Body of pancreas (tissue), 4 donors: ENCODE measurements around the gene VPS39. TPM values are rescaled to one million over a fixed set of nuclear protein-coding genes. Genes with fewer than 3 reads are reported as not detected.
"Not testable (repeated sequence)": the region's sequence is repeated elsewhere in the genome, so short reads cannot be mapped to it uniquely, and the experiment has no call there.

Experiments used
- ATAC-seq: fragments of 150-250 bp; one replicate; pipeline ENCODE4 v1.9.1; 2016
- DNase-seq, 4 donors: peaks; one replicate each; pipeline ENCODE4 v3.0.0-alpha.2; 2019
- H3K27ac ChIP-seq, 4 donors: fragments of 200-600 bp; sonication (generic); 1 replicate in 3 of 4; 2 replicates in 1 of 4; pipeline versions ENCODE4 v1.5.1 to v1.6.1; 2016 to 2019; ENCODE audit warnings: mild to moderate bottlenecking in 1 of 4, mixed read lengths in 1 of 4, moderate library complexity in 1 of 4
- H3K27me3 ChIP-seq, 2 donors: fragments of 200-600 bp; sonication (generic); one replicate each; pipeline ENCODE4 v1.6.0; 2016; ENCODE audit warnings: mild to moderate bottlenecking in 1 of 2
- H3K36me3 ChIP-seq, 2 donors: fragments of 200-600 bp; sonication (generic); replicated peaks in 1 of 2; 2 replicates each; pipeline ENCODE4 v1.5.1; 2016; ENCODE audit warnings: low read depth in 2 of 2; ENCODE audit not compliant: insufficient read depth in 1 of 2
- H3K4me1 ChIP-seq: fragments of 200-600 bp; sonication (generic); one replicate; pipeline ENCODE4 v1.6.0; 2016
- H3K4me3 ChIP-seq, 2 donors: fragments of 200-600 bp; sonication (generic); 1 replicate in 1 of 2; 2 replicates in 1 of 2; pipeline ENCODE4 v1.5.1; 2016 to 2019
- H3K9me3 ChIP-seq, 3 donors: fragments of 200-600 bp; sonication (generic); 1 replicate in 2 of 3; 2 replicates in 1 of 3; pipeline ENCODE4 v1.5.1; 2016
- POLR2A ChIP-seq, 3 donors: fragments of 450-650 bp; IDR thresholded peaks; one replicate each; pipeline ENCODE4 v1.6.1; 2016; ENCODE audit warnings: antibody characterized with exemption in 3 of 3, mild to moderate bottlenecking in 2 of 3
- WGBS, 2 donors: methylation state at CpG; one replicate each; pipeline ENCODE4 v1.1.5; 2017; 5-methylcytosine and 5-hydroxymethylcytosine counted together
- intact Hi-C: fragments of 100-400 bp; cut with DNase I; formaldehyde crosslinking; loops from one replicate; pipeline ENCODE4 v1.15.1; 2023
- total RNA-seq, 2 donors: library from RNA; depleted of rRNA; stranded (reverse); fragments of >200 nt; gene quantifications; one replicate each; pipeline ENCODE4 v1.1.0, GENCODE V29; 2016
- TF ChIP-seq, protein P1 (sequence below), 7 experiments: fragments of 450-650 bp in 4 of 7; fragments of 200-600 bp in 3 of 7; sonication (generic) in 3 of 7; IDR thresholded peaks; one replicate each; pipeline ENCODE4 v1.5.1; 2016 to 2019; ENCODE audit warnings: antibody characterized with exemption in 7 of 7

Gene VPS39
- total RNA-seq, 2 donors from 2014 or later: 48.5 to 133 TPM

DNA sequence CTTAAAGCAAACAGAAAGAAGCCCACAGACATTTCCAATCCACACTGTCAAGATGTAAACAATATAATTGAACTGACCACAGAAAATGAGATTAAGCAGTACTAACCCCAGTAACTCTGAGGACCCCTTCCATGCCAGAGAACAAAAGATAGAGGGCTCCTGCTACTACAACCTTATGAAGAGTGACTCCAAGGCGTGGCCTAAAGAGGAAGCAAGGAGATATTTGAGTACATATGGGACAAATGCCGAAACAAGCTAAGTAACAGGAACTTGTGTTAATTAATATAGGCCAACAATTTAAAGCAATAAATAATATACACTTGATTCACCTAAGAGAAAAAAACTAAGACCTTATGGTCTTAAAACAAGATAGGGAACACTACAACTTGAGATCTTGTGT lies 25.0 kb upstream of the VPS39 start:
- ATAC-seq (no peak), DNase-seq (no peak)
- Histone ChIP-seq H3K27me3 (no peaks in the 10 kb centered on the region), H3K36me3 (peaks cover 0 to 10% of the 10 kb centered on the region in 2 donors), H3K9me3 (no peaks in the 10 kb centered on the region), H3K4me3 (no peak overlapping the region), H3K4me1 (no peaks in the 10 kb centered on the region), H3K27ac (no peak overlapping the region)
- intact Hi-C loops: no loop called here
- 85 to 94% methylated on average over 2 of the region's 2 CpGs for WGBS, 2 donors
- TF ChIP-seq, protein P1, sequence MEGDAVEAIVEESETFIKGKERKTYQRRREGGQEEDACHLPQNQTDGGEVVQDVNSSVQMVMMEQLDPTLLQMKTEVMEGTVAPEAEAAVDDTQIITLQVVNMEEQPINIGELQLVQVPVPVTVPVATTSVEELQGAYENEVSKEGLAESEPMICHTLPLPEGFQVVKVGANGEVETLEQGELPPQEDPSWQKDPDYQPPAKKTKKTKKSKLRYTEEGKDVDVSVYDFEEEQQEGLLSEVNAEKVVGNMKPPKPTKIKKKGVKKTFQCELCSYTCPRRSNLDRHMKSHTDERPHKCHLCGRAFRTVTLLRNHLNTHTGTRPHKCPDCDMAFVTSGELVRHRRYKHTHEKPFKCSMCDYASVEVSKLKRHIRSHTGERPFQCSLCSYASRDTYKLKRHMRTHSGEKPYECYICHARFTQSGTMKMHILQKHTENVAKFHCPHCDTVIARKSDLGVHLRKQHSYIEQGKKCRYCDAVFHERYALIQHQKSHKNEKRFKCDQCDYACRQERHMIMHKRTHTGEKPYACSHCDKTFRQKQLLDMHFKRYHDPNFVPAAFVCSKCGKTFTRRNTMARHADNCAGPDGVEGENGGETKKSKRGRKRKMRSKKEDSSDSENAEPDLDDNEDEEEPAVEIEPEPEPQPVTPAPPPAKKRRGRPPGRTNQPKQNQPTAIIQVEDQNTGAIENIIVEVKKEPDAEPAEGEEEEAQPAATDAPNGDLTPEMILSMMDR (IDR thresholded peaks at IDR 0.05): no peak
- no peak for TF ChIP-seq POLR2A (IDR thresholded peaks at IDR 0.05)

DNA sequence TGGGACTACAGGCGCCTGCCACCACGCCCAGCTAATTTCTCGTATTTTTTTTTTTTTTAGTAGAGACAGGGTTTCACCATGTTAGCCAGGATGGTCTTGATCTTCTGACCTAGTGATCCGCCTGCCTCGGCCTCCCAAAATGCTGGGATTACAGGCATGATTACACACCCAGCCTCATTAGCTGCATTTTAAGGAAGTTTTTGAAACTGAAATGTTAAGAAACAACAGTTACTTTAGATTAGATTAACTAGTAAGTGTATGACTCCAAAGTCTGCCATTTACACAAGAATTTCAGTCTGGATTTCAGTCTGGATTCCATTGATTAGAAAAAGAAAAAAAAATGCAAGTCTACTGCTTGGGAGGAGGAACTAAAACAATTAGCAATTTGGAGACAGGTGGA lies 24.5 kb upstream of the VPS39 start:
- no peak overlapping the region for H3K27ac ChIP-seq
- no peaks in the 10 kb centered on the region for H3K27me3 ChIP-seq
- peaks cover 0 to 12% of the 10 kb centered on the region in 2 donors for H3K36me3 ChIP-seq
- WGBS, 2 donors: 76 to 79% methylated on average over 5 of the region's 5 CpGs
- H3K4me1 ChIP-seq: no peaks in the 10 kb centered on the region
- ATAC-seq (no peak), DNase-seq (no peak)
- no peaks in the 10 kb centered on the region for H3K9me3 ChIP-seq
- no peak overlapping the region for H3K4me3 ChIP-seq
- TF ChIP-seq, protein P1 (IDR thresholded peaks at IDR 0.05): no peak
- TF ChIP-seq POLR2A (IDR thresholded peaks at IDR 0.05): no peak
- intact Hi-C loops: no loop called here

DNA sequence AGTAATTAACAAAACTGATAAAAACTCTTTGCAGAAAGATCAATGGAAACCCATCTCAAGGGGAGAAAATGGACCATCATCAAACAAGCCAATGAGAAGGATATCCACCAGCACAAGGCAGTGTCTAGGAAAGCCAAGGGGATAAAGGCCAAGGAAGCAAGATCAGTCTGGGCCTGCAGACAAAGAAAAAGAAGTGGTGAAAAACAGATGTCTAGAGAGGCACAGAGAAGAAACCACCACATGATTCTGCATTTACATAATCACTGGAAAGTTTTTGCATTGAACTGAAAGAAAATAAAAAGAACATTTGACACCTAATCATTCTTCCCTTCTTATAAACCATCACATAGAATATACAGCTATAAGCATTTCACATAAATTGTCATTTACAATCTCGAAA lies 23.0 kb upstream of the VPS39 start:
- Histone ChIP-seq H3K4me3 (no peak overlapping the region), H3K4me1 (no peaks in the 10 kb centered on the region), H3K9me3 (no peaks in the 10 kb centered on the region), H3K27ac (no peak overlapping the region), H3K27me3 (no peaks in the 10 kb centered on the region), H3K36me3 (peaks cover 0 to 14% of the 10 kb centered on the region in 2 donors)
- WGBS, 2 donors: 95 to 97% methylated on average over 1 of the region's 1 CpG
- no peak for DNase-seq
- ATAC-seq: no peak
- intact Hi-C loops: no loop called here
- no peak for TF ChIP-seq POLR2A (IDR thresholded peaks at IDR 0.05)
- TF ChIP-seq, protein P1 (IDR thresholded peaks at IDR 0.05): no peak

DNA sequence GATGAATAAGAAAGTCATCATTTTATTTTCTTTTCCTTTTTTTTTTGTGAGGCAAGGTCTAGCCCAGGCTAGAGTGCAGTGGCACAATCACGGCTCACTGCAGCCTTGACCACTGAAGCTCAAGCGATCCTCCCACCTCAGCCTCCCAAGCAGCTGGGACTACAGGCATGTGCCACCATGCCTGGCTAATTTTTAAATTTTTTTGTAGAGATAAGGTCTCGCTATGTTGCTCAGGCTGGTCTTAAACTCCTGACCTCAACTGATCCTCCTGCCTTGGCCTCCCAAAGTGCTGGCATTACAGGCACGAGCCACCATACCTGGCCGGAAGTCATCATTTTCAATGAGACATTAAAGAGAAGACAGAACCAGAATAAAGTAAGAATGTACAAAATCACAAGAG lies 20.9 kb upstream of the VPS39 start:
- H3K27me3 ChIP-seq, H3K4me1 ChIP-seq, intact Hi-C loops, H3K4me3 ChIP-seq, H3K9me3 ChIP-seq, DNase-seq, ATAC-seq, H3K27ac ChIP-seq: not testable (repeated sequence)
- WGBS, 2 donors: 95 to 97% methylated on average over 5 of the region's 5 CpGs
- H3K36me3 ChIP-seq: peaks cover 0 to 23% of the 10 kb centered on the region in 2 donors

DNA sequence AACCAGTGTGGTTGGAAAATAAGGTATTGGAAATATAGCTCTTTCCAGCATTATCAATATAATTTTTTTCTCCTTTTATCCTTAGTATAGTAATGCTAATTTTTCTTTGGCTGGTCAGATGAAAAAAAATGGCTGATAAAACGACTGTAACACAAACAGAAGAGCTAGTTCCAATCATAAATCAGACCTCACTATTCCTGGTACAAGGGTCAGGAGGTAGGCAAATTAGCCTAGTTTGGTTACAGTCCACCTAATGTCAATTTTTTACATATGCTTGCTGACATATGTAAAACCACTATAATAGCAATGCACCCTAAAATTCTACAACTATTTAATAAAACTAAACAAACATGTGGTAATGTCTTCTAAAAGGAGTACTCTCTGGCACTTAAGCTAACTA lies 19.9 kb upstream of the VPS39 start:
- no peak for ATAC-seq
- 14 to 26% methylated on average over 1 of the region's 1 CpG for WGBS, 2 donors
- Histone ChIP-seq H3K27ac (no peak overlapping the region), H3K4me3 (no peak overlapping the region), H3K36me3 (peaks cover 0 to 23% of the 10 kb centered on the region in 2 donors), H3K9me3 (no peaks in the 10 kb centered on the region), H3K27me3 (no peaks in the 10 kb centered on the region), H3K4me1 (no peaks in the 10 kb centered on the region)
- no peak for DNase-seq
- no peak for TF ChIP-seq POLR2A (IDR thresholded peaks at IDR 0.05)
- intact Hi-C loops: no loop called here

DNA sequence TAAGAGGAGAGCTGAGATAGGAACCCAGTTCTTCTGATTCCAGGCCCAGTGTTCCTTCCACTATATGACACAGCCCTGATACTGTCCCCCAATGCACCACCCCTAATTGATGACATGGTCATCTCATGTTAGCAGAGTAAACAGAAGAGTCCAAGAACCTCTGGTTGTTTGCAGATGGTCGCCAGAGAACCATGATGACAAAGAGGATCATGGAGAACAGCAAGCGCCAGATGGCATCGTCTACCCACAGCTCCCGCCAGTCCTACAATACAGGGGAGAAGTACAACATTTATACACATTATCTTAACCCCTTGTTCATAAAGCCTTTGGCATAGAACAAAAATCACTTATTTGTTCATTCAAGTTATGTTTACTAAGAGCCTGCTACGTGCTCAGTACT lies 18.5 kb upstream of the VPS39 start:
- DNase-seq: peak in 1 of 4 donors; percentile 4
- intact Hi-C loops: no loop called here
- no peak for ATAC-seq
- no peak overlapping the region for H3K4me3 ChIP-seq
- no peaks in the 10 kb centered on the region for H3K4me1 ChIP-seq
- no peak overlapping the region for H3K27ac ChIP-seq
- H3K36me3 ChIP-seq: peaks cover 0 to 21% of the 10 kb centered on the region in 2 donors
- no peaks in the 10 kb centered on the region for H3K27me3 ChIP-seq
- TF ChIP-seq, protein P1 (IDR thresholded peaks at IDR 0.05): no peak
- no peak for TF ChIP-seq POLR2A (IDR thresholded peaks at IDR 0.05)
- WGBS, 2 donors: 88 to 89% methylated on average over 5 of the region's 5 CpGs
- H3K9me3 ChIP-seq: no peaks in the 10 kb centered on the region
